Stimulated activated CD8-positive, alpha-beta memory T cell treated with anti-CD3 and anti-CD28 coated beads, Interleukin-2, amount 100 ng/mL, for 48 hours (primary cell): ENCODE measurements around the gene BRD2.

Source experiments
- DNase-seq, 2 donors: peaks; one replicate each; pipeline ENCODE4 v3.0.0-alpha.2; 2020; ENCODE audit warnings: low read depth in 2 of 2

Gene BRD2

GRCh38 chr6:32949113-32949512 is 19.3 kb upstream of the BRD2 start:
- no peak for DNase-seq

DNA sequence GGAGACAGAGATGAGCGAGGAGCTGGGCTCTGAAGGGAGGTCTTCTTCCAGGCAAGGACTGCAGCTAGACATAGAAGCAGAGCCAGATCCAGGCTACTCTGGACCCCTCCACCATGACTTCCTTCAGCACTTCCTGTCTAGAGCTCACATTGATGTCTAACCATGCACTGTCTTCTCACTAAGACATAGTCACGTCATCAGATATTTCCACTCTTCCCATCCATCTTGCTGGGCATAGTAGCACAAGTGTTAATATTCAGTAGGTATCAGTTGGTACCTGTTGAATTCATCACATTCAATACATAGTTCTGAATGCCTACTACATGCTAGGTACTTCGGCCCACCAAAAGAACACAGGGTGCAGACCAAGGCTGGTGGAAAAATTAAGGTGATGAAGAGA is 18.4 kb upstream of the BRD2 start:
- DNase-seq: no peak

GRCh38 chr6:32950449-32950848 is 17.9 kb upstream of the BRD2 start:
- DNase-seq: no peak

- peak in 1 of 2 donors; percentile 49 for DNase-seq
Measured at GRCh38 chr6:32952817-32953739, 15.3 kb upstream of the BRD2 start, which contains the start of gene HLA-DMA. TSS of gene HLA-DMA (minus strand) at chr6:32953097. CDS start at chr6:32953036, 61 bp downstream.

GRCh38 chr6:32953775-32954174 is 14.6 kb upstream of the BRD2 start:
- no peak for DNase-seq

GRCh38 chr6:32954267-32954666 is 14.1 kb upstream of the BRD2 start:
- DNase-seq: no peak

DNA sequence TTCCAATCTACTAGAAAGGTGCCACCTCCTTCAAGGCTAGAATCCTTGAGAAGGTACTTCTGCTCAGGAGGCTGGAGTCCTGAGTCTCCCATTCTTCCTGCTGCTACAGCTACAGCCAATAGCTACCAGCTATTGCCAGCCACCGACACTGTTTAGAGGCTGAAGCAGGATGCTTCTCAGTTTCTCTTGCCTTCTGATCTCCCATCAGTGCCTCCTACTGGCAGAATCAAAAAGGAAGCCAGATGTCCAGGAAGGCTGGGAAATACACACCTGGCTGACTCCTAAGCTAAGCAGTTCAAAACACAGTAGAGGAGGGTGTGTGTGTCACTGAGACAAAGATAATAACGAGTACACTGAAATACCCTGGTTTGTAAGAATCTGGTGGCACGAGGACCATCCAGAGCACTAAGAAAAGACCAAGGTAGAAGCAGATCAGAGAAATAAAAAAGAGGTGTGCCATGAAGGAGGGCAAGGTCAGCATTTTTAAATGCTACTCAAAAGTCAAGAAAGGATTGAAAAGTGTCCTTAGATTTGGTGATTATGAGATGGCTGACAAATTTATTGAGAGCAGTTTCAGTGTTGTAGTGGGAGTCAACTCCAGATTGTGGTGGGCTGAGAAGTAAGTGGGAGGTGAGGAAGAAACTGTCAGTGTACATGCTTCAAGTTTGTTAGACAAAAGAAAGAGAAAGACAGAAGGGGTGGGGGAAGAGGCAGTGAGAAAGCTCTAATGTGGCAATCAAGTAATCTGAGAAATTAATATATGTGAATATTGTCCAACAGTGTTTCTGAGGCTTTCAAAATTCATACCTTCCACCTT is 13.2 kb upstream of the BRD2 start:
- DNase-seq: no peak

- DNase-seq: no peak
Measured at GRCh38 chr6:32956176-32956575, 12.2 kb upstream of the BRD2 start.

GRCh38 chr6:32960563-32960962 is 7.8 kb upstream of the BRD2 start:
- DNase-seq: no peak

- DNase-seq: no peak
Measured at GRCh38 chr6:32962213-32962826, 6.1 kb upstream of the BRD2 start.

GRCh38 chr6:32963866-32964265 is 4.5 kb upstream of the BRD2 start:
- DNase-seq: no peak

GRCh38 chr6:32964776-32965175 is 3.6 kb upstream of the BRD2 start:
- no peak for DNase-seq

DNA sequence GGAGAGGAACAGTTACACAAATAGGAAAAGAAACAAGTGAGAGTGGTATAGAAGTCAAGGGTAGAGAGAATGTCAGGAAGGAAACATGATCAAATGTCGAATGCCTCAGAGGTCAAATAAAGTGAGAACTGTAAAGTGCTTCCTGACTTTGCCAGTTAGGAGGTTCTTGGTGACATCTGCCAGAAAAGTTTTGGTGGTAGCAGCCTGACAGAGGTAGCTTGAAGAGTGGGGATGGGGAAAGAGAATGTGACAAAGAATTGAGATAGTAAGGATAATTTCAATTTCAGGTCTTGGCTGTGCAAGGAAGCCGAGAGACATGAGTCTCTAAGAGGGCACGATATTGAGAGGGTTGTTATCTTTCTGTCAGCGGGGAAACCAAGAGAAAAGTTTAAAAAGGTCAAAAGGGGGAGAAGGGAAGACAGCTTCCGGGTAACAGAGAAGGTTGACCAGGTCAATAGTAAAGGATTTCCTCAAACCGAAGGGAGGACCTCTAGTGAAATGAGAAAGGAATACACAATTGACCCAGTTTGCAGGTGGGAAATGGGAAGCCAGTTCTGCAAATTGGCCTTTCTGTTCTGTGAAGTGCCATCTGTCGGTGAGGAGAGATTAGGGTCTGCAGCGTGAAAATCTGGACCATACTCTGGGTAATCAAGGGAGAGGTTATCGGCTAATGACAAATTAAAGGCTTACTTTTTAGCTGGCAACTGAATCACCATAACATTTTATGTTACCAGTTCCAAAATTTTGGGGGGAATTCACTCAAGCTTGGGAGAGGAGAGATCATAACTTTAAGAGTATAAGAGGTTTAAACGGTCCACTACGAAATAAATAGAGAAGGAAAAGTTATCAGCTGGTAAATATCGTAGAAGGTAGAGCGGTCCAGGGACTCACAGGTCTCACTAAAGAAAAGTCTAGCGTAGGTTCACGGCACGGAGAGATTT is 973 bp upstream of the BRD2 start:
- DNase-seq: no peak

DNA sequence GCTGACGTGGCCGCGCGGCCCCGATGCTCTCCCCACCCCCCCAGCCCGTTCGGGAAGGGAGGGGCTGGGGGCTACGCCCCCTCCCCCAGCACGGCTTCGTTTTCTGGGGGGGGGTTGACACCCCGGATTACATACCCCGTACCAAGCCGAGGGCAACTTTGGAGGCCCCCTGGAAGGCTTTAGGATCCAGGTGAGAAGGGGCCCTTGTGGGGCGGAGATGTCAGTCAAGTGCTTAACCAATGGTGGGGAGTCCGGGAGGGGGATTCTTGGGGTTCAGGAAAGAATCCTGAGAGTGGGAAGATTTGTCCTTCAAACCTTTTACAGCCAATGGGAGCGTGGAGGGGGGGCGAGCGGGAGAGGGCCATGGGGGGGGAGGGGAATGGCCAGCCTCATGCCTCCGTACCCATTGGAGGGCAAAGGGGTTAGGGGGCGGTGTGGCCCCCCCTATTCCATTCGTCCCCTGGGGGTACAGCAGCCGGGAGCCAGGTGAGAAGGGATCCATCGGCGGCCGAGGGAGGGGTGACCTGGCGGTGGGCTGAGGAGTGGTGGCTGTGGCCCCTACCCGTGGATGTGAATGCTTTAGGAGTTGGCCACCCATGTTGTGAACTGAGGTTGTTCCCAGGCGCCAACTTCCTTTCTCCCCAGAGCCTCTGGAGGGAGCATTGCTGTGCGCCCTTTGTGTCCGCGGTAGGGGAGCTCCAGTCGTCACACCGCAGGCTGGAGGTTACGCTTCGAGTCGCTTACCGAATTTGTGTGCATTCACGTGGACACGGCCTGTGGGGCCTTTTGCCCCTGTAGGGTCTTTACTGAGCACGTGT is 682 bp downstream of the BRD2 start:
- DNase-seq: peak; percentile 44 to 55

- peak; percentile 66 to 72 for DNase-seq
Measured at GRCh38 chr6:32969685-32970412, 1.5 kb downstream of the BRD2 start.

DNA sequence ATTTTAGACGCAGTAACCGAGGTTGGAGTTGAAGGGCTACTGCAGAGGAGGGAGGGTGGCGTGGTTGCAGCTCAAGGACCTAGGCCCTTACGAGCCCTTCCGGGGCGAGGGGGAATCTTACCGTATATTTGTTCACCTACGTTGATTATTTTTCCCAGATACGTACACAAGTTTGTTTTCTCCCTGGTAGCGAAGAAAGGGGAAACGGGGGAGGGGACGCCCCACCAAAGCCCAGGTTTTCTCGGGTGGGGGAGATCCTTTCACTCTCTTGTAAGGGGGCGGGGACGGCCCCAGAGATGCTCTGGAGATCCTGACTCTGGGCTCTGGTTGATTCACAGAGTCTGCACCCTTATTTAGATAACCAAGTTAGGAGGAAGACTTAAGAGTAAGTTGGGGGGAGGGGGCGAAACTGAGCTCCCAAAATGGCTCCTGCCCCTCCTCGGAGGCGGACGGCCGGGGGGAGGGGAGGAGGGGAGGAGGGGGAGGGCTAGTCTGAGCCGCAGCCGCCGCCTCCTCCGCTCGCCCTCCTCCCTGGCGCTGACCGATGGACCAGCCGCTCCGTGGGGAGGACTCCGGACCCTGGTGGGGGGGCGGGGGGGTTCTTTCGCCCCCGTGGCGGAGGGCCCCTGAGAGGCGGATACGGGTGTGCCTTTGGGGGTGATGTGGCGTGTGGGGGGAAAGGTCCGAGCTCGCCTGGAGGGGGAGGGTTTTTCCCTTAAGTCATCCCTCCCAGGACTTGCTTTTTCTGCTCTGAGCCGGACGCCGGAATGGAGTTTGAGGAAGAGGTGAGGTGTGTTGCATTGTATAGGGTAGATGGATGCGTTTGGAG is 2.2 kb downstream of the BRD2 start:
- peak; percentile 66 to 75 for DNase-seq

DNA sequence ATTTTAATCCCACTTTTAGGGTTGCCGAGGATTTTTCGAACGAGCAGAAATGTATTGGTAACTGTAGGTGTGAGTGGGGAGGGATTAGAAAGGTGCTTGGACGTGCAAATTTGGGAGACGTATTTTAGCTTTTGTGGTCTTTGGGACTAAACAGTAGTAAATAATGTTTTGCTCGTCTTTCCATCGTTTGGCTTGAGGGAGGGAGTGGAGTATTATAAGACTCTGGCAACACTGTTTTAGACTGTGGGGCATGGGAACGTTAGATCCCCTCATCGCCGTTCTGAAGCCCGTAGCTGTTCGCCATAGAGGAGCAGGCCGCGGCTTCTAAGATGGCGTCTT is 2.8 kb downstream of the BRD2 start:
- DNase-seq: no peak

- peak; percentile 97 to 99 for DNase-seq
Measured at GRCh38 chr6:32971581-32972352, 3.4 kb downstream of the BRD2 start.
